ENCODE data around the gene PPARG.

Gene PPARG

GRCh38 chr3:12345584-12346494 lies 57.0 kb downstream of the PPARG start:
- DNase-seq = no peak

DNA sequence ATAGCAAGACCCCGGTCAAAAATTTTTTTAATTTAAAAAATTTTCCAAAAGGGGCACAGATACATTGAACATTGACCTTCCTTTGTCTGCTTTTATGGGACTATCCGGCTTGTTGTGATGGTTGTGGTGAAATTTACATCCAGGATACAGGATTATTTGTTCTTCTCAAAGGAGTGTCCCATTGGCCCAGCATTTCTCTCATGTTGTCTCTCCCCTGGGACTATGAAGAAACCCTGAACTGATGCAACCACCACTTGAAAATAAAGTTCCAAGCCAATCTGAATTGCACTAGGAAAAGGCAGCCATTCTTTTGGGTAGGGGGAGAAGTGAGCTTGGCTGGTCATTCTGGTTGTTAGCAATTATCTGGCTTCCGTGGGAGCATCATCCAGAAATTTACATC lies 58.4 kb downstream of the PPARG start:
- DNase-seq = no peak

DNA sequence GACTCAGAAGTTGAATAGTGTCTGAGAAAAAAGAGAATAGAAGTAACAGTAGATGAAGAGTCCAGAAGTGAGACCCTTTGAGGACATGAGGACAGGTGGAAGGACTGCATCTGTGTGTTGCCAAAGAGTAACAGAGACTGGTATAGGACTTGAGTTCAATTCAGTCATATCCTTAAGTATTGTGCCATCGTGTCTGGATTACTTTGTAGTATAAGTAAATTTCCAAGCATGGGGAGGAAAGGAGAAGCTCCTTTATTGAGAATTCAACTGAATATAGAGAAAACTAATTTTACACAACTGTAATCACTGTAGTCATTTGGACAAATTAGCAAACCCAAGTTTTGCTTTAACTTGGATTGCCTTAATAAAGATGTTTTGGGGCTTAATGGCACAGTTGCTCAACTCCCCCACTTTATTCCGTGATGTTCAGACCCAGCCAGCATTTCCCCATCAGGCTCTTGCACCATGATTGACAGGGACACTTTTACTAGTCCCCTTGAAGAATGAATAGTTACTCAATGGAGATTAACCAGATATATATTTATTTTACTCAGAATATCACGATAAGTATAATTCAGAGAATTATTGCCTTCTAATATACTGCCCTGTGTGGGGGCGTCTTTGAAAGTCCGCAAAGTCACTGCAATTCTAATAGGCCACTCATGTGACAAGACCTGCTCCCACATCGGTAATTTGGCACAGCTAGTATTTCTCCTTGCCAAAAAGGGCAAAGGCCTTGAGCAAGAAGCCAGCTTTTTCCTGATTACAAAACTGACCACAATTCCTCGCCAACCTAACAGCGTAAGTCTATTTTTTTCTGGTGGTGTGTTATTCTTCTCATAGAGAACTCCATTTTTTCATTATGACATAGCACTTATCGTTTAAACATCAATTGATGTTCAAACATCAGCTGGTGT lies 61.3 kb downstream of the PPARG start:
- no peak for DNase-seq

GRCh38 chr3:12351145-12351544 lies 62.3 kb downstream of the PPARG start:
- DNase-seq = no peak

GRCh38 chr3:12352253-12352652 lies 63.4 kb downstream of the PPARG start:
- DNase-seq = no peak

GRCh38 chr3:12352755-12353154 lies 63.9 kb downstream of the PPARG start:
- no peak for DNase-seq

DNA sequence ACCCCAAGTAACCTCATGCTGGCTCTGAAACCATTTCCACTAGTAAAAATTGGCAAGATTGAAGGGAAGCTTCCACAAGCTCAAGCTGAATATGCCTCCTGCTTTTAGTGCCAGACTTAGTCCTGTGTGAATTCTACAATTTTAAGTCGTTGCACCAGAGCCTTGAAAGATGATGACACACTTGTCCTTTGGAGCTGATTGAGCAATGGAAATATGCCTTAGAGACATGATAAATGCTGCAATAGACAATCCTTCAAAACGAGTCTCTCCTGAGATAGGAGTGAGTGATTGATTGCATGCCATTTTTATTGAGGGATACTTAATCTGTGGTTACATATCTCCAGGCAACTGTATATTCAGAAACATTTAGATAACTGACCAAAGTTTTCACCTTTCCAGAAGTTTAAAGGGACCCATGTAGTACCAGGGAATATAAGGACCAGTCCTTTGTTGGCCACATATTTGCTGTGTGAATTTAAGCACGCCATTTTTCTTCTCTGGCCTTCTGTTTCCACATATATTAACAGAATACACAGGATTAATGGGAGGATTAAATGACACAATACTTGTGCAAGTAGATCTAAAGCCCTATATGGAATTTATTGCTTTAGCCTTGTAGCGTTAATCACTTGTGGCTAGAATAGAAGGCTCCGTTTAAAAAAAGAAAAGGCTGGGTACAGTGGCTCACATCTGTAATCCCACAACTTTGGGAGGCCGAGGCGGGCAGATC lies 65.1 kb downstream of the PPARG start:
- DNase-seq = no peak

DNA sequence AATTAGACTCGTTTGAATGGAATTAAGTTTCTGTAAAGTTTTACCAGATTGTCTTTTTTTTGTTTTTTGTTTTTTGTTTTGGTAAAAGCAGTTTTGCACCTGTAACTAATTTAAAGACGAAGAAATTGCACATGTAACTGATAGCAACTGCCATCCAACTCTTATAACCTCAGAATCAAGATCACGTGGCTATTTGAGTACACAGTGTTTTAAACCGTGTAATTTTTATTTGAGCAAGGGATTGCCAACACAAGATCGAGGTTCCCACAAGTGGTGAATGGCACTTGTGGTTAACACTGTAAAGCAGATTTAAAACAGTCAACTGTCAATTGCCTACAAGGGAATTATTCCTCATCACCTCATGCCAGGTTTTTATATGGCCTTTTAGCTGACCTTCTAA lies 67.3 kb downstream of the PPARG start:
- peak; percentile 49 for DNase-seq

- no peak for DNase-seq
Measured at GRCh38 chr3:12356996-12357395, 68.1 kb downstream of the PPARG start.

DNA sequence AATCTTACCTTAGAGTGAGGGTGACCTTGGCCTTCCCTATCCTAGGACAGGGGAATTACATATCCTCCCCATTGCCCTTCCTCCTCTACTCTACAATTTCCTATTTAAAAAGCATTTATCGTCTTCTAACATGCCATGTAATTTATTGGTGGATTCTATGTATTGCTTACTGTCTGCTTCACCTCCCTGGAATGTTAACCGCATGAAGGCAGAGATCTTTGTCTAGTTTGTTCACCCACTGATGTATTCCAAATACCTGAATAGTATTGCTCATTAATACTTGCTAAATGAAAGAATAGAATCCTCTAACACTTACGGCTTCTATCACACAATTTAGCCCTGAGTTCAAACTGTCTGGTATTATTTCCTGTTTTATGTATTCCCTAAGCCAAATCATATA lies 68.6 kb downstream of the PPARG start:
- DNase-seq = no peak

DNA sequence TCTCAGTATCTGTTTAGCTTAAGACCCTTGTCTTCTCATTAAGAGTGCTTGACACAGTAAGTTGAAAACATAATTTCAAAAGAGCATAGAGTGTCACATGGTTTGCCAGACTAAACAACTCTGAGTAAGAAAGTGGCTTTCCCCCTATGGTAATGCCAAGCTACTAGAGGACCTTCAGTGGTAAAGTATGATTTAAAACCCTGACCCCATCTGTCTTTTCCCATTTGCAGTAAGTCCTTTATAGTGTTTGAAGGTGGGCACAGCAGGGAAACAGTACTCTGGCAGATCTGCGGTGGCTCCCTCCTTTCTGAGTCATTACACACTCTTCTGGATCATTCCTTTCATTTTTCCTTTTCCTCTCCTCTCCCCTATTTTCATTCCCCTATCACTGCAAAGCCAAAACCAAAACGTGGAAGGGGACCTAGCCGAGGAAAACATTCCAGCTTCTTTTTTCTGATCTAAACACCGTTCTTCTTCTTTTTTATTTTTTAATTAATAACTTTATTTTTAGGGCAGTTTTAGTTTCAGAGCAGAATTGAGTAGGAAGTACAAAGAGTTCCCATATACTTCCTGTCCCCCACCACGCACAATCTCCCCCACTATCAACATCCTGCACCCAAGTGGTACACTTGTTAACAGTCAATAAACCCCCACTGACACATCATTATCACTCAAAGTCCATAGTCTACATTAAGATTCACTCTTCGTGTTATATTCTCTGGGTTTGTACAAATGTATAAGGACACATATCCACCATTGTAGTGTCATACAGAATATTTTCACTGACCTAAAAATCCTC lies 74.7 kb downstream of the PPARG start:
- no peak for DNase-seq

- no peak for DNase-seq
Measured at GRCh38 chr3:12367346-12367745, 78.5 kb downstream of the PPARG start.

GRCh38 chr3:12369029-12369428 lies 80.2 kb downstream of the PPARG start:
- no peak for DNase-seq

DNA sequence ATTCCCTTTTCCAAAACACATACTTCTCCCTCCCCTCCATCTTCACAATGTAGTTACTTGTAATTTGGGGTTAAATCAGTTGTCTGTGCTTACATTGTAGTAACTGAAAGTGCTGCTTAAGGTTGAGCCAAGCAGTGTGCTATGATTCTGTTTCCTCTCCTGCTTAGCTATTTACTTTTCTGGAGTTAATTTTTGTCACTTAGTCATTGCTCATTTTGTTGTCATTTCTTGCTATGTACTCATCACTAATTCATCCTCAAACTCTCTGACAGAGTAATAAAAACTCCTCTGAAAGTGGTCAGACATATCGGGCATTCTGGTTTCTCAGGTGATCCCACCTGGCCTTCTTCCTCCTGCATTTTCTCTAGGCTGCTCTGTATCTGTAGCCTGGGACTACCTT lies 80.7 kb downstream of the PPARG start:
- no peak for DNase-seq

DNA sequence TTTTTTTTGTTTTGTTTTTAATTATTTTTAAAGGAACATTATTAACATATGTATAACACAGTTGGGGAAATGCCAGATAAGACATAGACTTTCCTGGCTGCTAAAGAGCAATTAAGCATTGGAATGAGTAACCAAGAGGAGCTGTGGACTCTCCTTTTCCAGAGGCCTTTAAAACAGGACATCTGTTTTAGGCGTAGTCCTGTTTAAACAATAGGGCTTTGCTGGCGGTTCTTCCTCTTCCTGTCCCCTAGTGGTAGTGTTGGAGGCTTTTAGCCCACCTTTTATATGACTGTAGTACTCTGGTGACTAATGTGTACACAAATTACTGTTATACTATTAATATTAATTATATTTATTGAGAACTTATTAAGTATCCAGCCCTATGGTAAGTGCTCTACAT lies 81.9 kb downstream of the PPARG start:
- no peak for DNase-seq

GRCh38 chr3:12371525-12372140 lies 82.8 kb downstream of the PPARG start:
- no peak for DNase-seq

DNA sequence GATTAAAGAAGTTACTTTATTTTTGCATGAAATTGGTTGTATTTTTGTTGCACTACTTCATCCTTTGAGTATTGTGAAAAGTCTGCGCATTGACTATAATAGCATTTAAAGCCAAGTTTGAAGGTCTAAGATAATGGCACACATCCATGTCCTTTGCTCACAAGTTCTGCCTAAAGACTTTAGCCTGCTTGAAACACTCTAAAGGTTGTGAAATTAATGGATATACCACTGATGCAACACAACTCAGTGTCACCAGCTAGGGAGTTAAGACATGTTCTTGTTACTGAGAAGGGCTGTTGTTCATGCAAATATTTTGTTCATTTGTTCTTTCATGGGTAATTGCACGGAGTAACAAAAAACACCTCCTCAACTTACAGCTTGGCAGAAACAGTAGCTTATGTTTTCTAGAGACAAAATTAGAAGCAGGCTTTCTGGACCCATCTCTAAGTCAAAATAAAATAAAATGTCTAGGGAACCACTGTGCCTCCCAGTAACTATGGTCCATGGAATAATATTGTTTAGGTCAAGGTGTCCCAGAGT lies 83.9 kb downstream of the PPARG start:
- DNase-seq = no peak

DNA sequence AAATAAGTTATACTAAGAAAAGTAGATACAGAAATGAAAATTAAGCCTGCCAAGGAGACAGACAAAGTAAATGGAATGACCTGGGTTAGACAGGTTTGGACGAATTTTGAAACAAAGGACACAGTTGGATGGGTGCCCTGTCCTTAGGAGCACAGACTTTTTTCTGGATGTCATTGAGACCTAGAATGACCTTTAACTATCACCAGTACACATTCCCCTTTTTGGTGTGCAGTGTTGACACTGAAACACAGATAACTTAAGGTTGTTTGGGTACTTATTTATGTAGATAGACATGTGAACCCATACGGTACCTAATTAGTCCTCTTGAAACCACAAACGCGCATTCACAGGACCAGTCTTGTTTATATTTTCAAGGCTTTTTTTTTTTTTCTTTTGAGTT lies 86.7 kb downstream of the PPARG start:
- DNase-seq = no peak

DNA sequence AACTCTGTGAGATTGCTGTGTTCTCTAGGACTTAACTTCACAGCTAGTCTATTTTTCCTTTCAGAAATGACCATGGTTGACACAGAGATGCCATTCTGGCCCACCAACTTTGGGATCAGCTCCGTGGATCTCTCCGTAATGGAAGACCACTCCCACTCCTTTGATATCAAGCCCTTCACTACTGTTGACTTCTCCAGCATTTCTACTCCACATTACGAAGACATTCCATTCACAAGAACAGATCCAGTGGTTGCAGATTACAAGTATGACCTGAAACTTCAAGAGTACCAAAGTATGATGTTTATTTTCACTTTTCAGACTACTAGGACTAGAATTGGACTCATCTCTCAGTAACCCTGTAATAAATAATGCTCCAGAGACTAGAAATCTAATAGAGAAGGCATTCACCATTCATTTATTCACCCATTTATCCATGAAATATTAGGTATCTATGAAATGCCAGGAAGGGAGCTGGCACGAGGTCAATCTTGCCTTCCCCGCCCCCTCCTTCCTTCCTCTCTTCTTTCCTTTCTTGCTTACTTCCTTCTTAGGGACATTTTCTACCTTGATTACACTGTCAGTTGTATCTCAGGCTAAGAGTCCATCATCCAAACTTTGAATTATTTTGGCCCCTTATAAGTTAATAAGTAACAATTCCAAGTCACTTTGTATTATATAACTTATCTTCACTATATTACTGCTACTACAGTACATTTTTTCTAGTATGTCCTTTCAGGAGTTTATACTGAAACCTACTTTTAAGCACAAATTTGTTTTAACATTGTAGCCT lies 91.0 kb downstream of the PPARG start:
- DNase-seq = no peak

DNA sequence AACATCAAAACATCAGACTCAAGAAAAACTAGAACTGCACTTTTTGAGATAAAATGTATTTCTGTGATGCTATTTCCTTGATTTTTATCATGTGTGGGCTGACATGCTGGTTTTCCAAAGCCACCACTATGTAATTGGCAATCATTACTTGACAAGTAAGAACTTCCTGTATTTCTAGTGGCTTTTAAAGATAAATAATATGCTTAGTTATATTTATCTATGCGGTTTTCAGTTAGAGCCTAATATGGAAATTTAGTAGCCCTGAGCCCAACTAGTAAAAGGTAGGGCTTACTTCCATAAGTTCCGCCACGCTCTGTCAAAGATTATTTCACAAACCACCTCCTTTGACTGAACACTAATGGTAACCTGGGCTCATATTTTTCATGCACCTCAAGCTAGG lies 91.6 kb downstream of the PPARG start:
- no peak for DNase-seq

DNA sequence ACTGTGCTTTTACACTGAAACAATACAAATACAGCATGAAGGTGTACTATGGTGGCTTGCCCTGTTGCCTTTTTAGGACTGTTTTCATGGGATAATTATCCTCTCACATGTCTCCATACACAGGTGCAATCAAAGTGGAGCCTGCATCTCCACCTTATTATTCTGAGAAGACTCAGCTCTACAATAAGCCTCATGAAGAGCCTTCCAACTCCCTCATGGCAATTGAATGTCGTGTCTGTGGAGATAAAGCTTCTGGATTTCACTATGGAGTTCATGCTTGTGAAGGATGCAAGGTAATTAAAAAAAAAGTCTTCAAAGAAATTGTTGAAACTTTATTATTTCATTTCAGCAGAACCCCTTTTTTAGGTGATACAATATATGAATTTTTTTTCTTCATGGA lies 92.3 kb downstream of the PPARG start:
- no peak for DNase-seq

Measured in NCI-H2107 (cell line).